A549 (cell line): ENCODE results near the gene PTGFRN. TPM values are rescaled to one million over a fixed set of nuclear protein-coding genes. Genes with fewer than 3 reads are reported as not detected.

Experiments used
- ATAC-seq, 2 experiments: fragments of 200-7000 bp in 1 of 2; fragments of >200 bp in 1 of 2; cut with Nextera tagmentation in 1 of 2; cut with Tn5 transposase in 1 of 2; 3 replicates each; pipeline versions ENCODE4 v1.8.0 to v1.9.1; 2018 to 2020; ENCODE audit warnings: mild to moderate bottlenecking in 1 of 2, moderate library complexity in 1 of 2
- CTCF ChIA-PET: fragments of 300-600 bp; sonication (Branson Sonifier 250); formaldehyde crosslinking; extraction: SDS; loops from one replicate; lab custom pipeline; 2021; ENCODE audit warnings: antibody characterized with exemption, inconsistent platforms; lab: Yijun Ruan, JAX
- POLR2A ChIA-PET: fragments of 350-600 bp; formaldehyde crosslinking; extraction: SDS; loops from one replicate; lab custom pipeline; 2021; ENCODE audit warnings: antibody characterized with exemption, inconsistent platforms; lab: Yijun Ruan, JAX
- DNase-seq, 2 experiments: peaks; one replicate each; pipeline versions ENCODE4 v3.0.0 to v3.0.0-alpha.2; 2011 to 2016; ENCODE audit warnings: low read depth in 1 of 2, low spot score in 1 of 2
- FAIRE-seq: peaks from 2 replicates; lab custom pipeline; 2011; peaks lifted over from hg19 to GRCh38; lab: Jason Lieb, UNC
- H3K27ac ChIP-seq, 2 experiments: fragments of >200 bp; sonication (Bioruptor Twin); formaldehyde crosslinking; 3 replicates each; pipeline ENCODE4 v1.5.1; 2016 to 2017
- H3K4me1 ChIP-seq: fragments of >200 bp; sonication (Bioruptor Twin); formaldehyde crosslinking; 3 replicates; pipeline ENCODE4 v1.6.1; 2016
- H3K4me2 ChIP-seq: fragments of >200 bp; sonication (Bioruptor Twin); formaldehyde crosslinking; 3 replicates; pipeline ENCODE4 v1.6.1; 2016
- H3K4me3 ChIP-seq: fragments of >200 bp; sonication (Bioruptor Twin); formaldehyde crosslinking; 3 replicates; pipeline ENCODE4 v1.5.1; 2016
- H3K9me3 ChIP-seq: fragments of >200 bp; sonication (Bioruptor Twin); formaldehyde crosslinking; 3 replicates; pipeline ENCODE4 v1.6.1; 2016
- CBX2 ChIP-seq: fragments of 200-600 bp; sonication (generic); IDR thresholded peaks from 2 replicates; pipeline ENCODE4 v1.6.1; 2016; ENCODE audit warnings: low read depth, mild to moderate bottlenecking, borderline replicate concordance
- CBX8 ChIP-seq: fragments of 200-600 bp; sonication (generic); IDR thresholded peaks from 2 replicates; pipeline ENCODE4 v1.6.1; 2016
- CHD2 ChIP-seq: fragments of 150-350 bp; IDR thresholded peaks from 2 replicates; pipeline ENCODE4 v1.6.1; 2014; ENCODE audit warnings: low read length; ENCODE audit not compliant: partially characterized antibody
- EHF ChIP-seq: fragments of 250-450 bp; sonication (Bioruptor Pico); IDR thresholded peaks from 2 replicates; pipeline ENCODE4 v1.5.0; 2020; ENCODE audit warnings: mild to moderate bottlenecking
- ESRRA ChIP-seq: fragments of 150-350 bp; IDR thresholded peaks from 2 replicates; pipeline ENCODE4 v1.6.1; 2014; ENCODE audit warnings: mild to moderate bottlenecking, low read length, borderline replicate concordance
- FOXS1 ChIP-seq: fragments of 250-450 bp; sonication (Bioruptor Pico); IDR thresholded peaks from 2 replicates; pipeline ENCODE4 v1.5.0; 2020; ENCODE audit warnings: mild to moderate bottlenecking, moderate library complexity
- HDAC2 ChIP-seq: fragments of 200-600 bp; sonication (generic); IDR thresholded peaks from 2 replicates; pipeline ENCODE4 v1.6.1; 2016
- HOXB13 ChIP-seq: fragments of 250-450 bp; sonication (Bioruptor Pico); IDR thresholded peaks from 2 replicates; pipeline ENCODE4 v1.5.0; 2020; ENCODE audit warnings: low read depth, mild to moderate bottlenecking, moderate library complexity
- JUNB ChIP-seq: fragments of >200 bp; sonication (Bioruptor Twin); formaldehyde crosslinking; IDR thresholded peaks from 2 replicates; pipeline ENCODE4 v1.6.1; 2016
- MYC ChIP-seq: IDR thresholded peaks from 2 replicates; pipeline ENCODE4 v1.6.1; 2012; ENCODE audit warnings: mild to moderate bottlenecking, inconsistent platforms, low read length, improper control_type of control experiment, borderline replicate concordance
- NPAS2 ChIP-seq: fragments of 250-450 bp; sonication (Bioruptor Pico); IDR thresholded peaks from 2 replicates; pipeline ENCODE4 v1.8.0; 2022; ENCODE audit warnings: mild to moderate bottlenecking, moderate library complexity, borderline replicate concordance
- NR3C1 ChIP-seq: fragments of >200 bp; sonication (Bioruptor Twin); formaldehyde crosslinking; IDR thresholded peaks from 3 replicates; pipeline ENCODE4 v1.6.1; 2017
- RAD21 ChIP-seq, 2 experiments: fragments of >200 bp in 1 of 2; sonication (Bioruptor Twin) in 1 of 2; formaldehyde crosslinking in 1 of 2; IDR thresholded peaks in 1 of 2; conservative IDR thresholded peaks in 1 of 2; 2 replicates in 1 of 2; 3 replicates in 1 of 2; pipeline ENCODE4 v1.6.1; 2012 to 2018; ENCODE audit warnings: inconsistent platforms in 1 of 2
- RARB ChIP-seq: fragments of 250-450 bp; sonication (Bioruptor Pico); IDR thresholded peaks from 2 replicates; pipeline ENCODE4 v1.8.0; 2021; ENCODE audit warnings: mild to moderate bottlenecking, moderate library complexity
- RCOR1 ChIP-seq: fragments of 150-350 bp; IDR thresholded peaks from 2 replicates; pipeline ENCODE4 v1.6.1; 2014; ENCODE audit warnings: antibody characterized with exemption, low read length, low read depth
- ZC3H11A ChIP-seq: fragments of 450-650 bp; IDR thresholded peaks from 2 replicates; pipeline ENCODE4 v1.6.1; 2014; ENCODE audit warnings: antibody characterized with exemption, mild to moderate bottlenecking
- ZFP36 ChIP-seq: fragments of 450-650 bp; IDR thresholded peaks from 2 replicates; pipeline ENCODE4 v1.6.1; 2014; ENCODE audit warnings: borderline replicate concordance; ENCODE audit not compliant: partially characterized antibody
- WGBS: methylation state at CpG from one replicate; pipeline ENCODE4 v1.1.6; 2017; ENCODE audit errors: missing lambda C conversion rate; 5-methylcytosine and 5-hydroxymethylcytosine counted together
- polyA plus RNA-seq, 4 experiments: library from polyadenylated mRNA; depleted of rRNA in 3 of 4; stranded (reverse); fragments of >200 nt; fragmentation: RNase III in 1 of 4; extraction: RNeasy Plus Mini Kit Qiagen cat#74134 plus additional on column Dnase treatment in 1 of 4; gene quantifications; 2 replicates in 3 of 4; 3 replicates in 1 of 4; pipeline ENCODE4 v1.2.3, GENCODE V29; 2011 to 2017
- TF ChIP-seq, protein P1 (sequence below): fragments of >200 bp; sonication (Bioruptor Twin); formaldehyde crosslinking; IDR thresholded peaks from 3 replicates; pipeline ENCODE4 v1.6.1; 2016
- TF ChIP-seq, protein P2 (sequence below): fragments of >200 bp; sonication (Bioruptor Twin); formaldehyde crosslinking; IDR thresholded peaks from 2 replicates; pipeline ENCODE4 v1.6.1; 2016
- TF ChIP-seq, protein P3 (sequence below): IDR thresholded peaks from 2 replicates; pipeline ENCODE4 v1.6.1; 2012
- TF ChIP-seq, protein P4 (sequence below): fragments of >200 bp; sonication (Bioruptor Twin); formaldehyde crosslinking; IDR thresholded peaks from 3 replicates; pipeline ENCODE4 v1.5.1; 2016
- TF ChIP-seq, protein P5 (sequence below): IDR thresholded peaks from 2 replicates; pipeline ENCODE4 v1.6.1; 2012
- TF ChIP-seq, protein P6 (sequence below): fragments of 200-600 bp; sonication (generic); IDR thresholded peaks from 2 replicates; pipeline ENCODE4 v1.6.1; 2016; ENCODE audit warnings: antibody characterized with exemption, mild to moderate bottlenecking, moderate library complexity
- TF ChIP-seq, protein P7 (sequence below): fragments of 250-450 bp; sonication (Bioruptor Pico); IDR thresholded peaks from 2 replicates; pipeline ENCODE4 v1.5.0; 2021; ENCODE audit warnings: mild to moderate bottlenecking, moderate library complexity, borderline replicate concordance

PTGFRN gene
- polyA plus RNA-seq, 2 of the 4 experiments (the other 2 are of a cell fraction), result 17.4 to 39.0 TPM

DNA sequence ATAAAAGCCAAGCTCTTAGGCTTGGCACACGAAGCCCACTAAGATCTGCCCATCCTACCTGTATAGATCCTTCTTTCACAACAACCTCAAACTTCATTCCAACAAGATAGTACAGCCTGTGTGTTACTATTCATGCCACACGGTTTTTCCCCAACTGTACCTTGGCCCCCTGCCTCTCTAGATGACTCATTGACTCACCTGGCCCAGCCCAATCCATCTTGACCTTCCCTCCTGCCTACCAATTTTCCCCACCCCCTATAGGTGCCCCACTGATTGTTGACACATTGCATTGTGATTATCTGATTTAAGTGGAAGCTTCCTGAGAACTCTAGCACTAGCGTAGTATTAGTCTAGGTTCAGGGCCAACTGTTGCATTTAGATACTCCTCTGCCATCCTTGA is 89.9 kb downstream of the PTGFRN start (continued):
- TF ChIP-seq ESRRA, result no peak

DNA sequence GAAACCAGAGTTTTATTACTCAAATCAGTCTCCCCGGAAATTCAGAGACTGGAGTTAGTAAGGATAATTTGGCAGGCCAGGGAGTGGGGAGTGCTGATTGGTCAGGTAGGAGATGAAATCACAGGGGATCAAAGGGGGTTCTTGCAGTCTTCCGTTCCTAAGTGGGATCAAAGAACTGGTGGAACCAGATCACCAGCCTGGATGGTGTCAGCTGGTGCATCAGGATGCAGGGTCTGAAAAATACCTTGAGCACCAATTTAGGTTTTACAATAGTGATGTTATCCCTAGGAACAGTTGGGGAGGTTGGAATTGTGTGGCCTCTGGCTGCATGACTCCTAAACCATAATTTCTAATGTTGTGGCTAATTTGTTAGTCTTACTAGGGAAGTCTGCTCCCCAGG is 90.4 kb downstream of the PTGFRN start:
- no peak for ATAC-seq
- FAIRE-seq, result no peak
- DNase-seq, result no peak
- Histone ChIP-seq H3K4me2 (no peak overlapping the region), H3K4me3 (no peak overlapping the region), H3K9me3 (no peaks in the 10 kb centered on the region), H3K27ac (no peak overlapping the region), H3K4me1 (peaks cover 26% of the 10 kb centered on the region)
- TF ChIP-seq, protein P1, sequence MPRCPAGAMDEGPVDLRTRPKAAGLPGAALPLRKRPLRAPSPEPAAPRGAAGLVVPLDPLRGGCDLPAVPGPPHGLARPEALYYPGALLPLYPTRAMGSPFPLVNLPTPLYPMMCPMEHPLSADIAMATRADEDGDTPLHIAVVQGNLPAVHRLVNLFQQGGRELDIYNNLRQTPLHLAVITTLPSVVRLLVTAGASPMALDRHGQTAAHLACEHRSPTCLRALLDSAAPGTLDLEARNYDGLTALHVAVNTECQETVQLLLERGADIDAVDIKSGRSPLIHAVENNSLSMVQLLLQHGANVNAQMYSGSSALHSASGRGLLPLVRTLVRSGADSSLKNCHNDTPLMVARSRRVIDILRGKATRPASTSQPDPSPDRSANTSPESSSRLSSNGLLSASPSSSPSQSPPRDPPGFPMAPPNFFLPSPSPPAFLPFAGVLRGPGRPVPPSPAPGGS, result no peak
- no peak for TF ChIP-seq CBX8
- no peak for TF ChIP-seq RCOR1
- TF ChIP-seq HOXB13 (CRISPR knock-in tag), result no peak
- TF ChIP-seq, protein P2, sequence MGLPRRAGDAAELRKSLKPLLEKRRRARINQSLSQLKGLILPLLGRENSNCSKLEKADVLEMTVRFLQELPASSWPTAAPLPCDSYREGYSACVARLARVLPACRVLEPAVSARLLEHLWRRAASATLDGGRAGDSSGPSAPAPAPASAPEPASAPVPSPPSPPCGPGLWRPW, result no peak
- no peak for TF ChIP-seq NR3C1
- TF ChIP-seq, protein P3, sequence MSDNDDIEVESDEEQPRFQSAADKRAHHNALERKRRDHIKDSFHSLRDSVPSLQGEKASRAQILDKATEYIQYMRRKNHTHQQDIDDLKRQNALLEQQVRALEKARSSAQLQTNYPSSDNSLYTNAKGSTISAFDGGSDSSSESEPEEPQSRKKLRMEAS, result no peak
- no peak for TF ChIP-seq MYC
- TF ChIP-seq ZFP36, result no peak
- no peak for TF ChIP-seq JUNB
- TF ChIP-seq, protein P4, sequence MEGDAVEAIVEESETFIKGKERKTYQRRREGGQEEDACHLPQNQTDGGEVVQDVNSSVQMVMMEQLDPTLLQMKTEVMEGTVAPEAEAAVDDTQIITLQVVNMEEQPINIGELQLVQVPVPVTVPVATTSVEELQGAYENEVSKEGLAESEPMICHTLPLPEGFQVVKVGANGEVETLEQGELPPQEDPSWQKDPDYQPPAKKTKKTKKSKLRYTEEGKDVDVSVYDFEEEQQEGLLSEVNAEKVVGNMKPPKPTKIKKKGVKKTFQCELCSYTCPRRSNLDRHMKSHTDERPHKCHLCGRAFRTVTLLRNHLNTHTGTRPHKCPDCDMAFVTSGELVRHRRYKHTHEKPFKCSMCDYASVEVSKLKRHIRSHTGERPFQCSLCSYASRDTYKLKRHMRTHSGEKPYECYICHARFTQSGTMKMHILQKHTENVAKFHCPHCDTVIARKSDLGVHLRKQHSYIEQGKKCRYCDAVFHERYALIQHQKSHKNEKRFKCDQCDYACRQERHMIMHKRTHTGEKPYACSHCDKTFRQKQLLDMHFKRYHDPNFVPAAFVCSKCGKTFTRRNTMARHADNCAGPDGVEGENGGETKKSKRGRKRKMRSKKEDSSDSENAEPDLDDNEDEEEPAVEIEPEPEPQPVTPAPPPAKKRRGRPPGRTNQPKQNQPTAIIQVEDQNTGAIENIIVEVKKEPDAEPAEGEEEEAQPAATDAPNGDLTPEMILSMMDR, result no peak
- no peak for TF ChIP-seq EHF (CRISPR knock-in tag)
- ChIA-PET POLR2A (no interaction called here), CTCF (interaction anchor here (0.6 kb wide), 1 partner anchor 124 kb away, joined by 3 read pairs; no protein-coding TSS in a partner anchor)
- WGBS, result 100% methylated on average over 2 of the region's 2 CpGs

DNA sequence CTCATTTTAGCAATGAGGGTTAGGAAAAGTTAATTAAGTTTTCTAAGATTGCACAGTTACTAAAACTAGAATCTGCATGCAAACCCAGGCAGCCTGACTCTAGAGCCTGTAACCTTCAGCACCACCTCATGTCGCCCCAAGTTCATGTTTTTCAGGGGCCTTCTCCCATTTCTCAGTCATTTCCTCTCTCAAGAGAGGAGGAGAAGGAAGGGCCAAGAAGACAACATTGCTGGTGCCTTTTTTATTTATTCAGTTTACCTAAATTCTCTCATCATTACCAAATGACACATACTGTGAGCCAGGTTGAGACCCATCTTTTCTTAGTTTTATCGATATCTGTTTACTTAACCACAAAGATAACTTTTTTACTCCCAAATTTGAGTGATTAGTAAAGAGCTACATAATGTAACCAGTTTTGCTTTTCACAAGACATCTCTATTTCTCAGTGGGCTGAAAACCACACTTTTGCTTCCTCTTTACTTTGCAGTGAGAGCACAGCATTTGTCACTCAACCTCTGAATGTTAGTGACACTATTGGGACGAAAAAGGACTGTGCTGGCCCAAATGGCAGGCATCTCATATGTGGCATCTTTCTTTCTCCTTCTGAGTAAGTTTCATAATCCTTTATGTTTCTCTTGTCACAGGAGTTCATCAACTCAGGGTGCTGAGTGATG is 91.7 kb downstream of the PTGFRN start, which contains the start of gene CD101:
Gene CD101 (plus strand): TSS at position 507 of the 674 bp plus-strand sequence. CDS start 58 bp downstream, at position 565.
- H3K4me1 ChIP-seq, result peaks cover 26% of the 10 kb centered on the region
- H3K9me3 ChIP-seq, result no peaks in the 10 kb centered on the region
- WGBS, result 97% methylated on average over 3 of the region's 3 CpGs
- H3K27ac ChIP-seq, result no peak within 1 kb of the TSS
- H3K4me2 ChIP-seq, result no peak within 1 kb of the TSS
- DNase-seq, result no peak
- ChIA-PET CTCF (no interaction called here), POLR2A (no interaction called here)
- no peak within 1 kb of the TSS for H3K4me3 ChIP-seq
- no peak for FAIRE-seq
- no peak for ATAC-seq
- no peak for TF ChIP-seq NPAS2
- no peak for TF ChIP-seq RAD21 (conservative IDR thresholded peaks at IDR 0.05 in 1 of 2, IDR thresholded peaks at IDR 0.05 in 1 of 2)
- TF ChIP-seq RARB (CRISPR knock-in tag), result no peak
- TF ChIP-seq, protein P5, sequence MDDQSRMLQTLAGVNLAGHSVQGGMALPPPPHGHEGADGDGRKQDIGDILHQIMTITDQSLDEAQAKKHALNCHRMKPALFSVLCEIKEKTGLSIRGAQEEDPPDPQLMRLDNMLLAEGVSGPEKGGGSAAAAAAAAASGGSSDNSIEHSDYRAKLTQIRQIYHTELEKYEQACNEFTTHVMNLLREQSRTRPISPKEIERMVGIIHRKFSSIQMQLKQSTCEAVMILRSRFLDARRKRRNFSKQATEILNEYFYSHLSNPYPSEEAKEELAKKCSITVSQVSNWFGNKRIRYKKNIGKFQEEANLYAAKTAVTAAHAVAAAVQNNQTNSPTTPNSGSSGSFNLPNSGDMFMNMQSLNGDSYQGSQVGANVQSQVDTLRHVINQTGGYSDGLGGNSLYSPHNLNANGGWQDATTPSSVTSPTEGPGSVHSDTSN, result no peak
- TF ChIP-seq, protein P6, sequence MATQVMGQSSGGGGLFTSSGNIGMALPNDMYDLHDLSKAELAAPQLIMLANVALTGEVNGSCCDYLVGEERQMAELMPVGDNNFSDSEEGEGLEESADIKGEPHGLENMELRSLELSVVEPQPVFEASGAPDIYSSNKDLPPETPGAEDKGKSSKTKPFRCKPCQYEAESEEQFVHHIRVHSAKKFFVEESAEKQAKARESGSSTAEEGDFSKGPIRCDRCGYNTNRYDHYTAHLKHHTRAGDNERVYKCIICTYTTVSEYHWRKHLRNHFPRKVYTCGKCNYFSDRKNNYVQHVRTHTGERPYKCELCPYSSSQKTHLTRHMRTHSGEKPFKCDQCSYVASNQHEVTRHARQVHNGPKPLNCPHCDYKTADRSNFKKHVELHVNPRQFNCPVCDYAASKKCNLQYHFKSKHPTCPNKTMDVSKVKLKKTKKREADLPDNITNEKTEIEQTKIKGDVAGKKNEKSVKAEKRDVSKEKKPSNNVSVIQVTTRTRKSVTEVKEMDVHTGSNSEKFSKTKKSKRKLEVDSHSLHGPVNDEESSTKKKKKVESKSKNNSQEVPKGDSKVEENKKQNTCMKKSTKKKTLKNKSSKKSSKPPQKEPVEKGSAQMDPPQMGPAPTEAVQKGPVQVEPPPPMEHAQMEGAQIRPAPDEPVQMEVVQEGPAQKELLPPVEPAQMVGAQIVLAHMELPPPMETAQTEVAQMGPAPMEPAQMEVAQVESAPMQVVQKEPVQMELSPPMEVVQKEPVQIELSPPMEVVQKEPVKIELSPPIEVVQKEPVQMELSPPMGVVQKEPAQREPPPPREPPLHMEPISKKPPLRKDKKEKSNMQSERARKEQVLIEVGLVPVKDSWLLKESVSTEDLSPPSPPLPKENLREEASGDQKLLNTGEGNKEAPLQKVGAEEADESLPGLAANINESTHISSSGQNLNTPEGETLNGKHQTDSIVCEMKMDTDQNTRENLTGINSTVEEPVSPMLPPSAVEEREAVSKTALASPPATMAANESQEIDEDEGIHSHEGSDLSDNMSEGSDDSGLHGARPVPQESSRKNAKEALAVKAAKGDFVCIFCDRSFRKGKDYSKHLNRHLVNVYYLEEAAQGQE, result no peak
- no peak for TF ChIP-seq NR3C1
- no peak for TF ChIP-seq ZC3H11A
- TF ChIP-seq FOXS1 (CRISPR knock-in tag), result no peak
- TF ChIP-seq CBX2, result no peak
- TF ChIP-seq CHD2, result no peak
- TF ChIP-seq, protein P7, sequence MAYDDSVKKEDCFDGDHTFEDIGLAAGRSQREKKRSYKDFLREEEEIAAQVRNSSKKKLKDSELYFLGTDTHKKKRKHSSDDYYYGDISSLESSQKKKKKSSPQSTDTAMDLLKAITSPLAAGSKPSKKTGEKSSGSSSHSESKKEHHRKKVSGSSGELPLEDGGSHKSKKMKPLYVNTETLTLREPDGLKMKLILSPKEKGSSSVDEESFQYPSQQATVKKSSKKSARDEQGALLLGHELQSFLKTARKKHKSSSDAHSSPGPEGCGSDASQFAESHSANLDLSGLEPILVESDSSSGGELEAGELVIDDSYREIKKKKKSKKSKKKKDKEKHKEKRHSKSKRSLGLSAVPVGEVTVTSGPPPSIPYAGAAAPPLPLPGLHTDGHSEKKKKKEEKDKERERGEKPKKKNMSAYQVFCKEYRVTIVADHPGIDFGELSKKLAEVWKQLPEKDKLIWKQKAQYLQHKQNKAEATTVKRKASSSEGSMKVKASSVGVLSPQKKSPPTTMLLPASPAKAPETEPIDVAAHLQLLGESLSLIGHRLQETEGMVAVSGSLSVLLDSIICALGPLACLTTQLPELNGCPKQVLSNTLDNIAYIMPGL (CRISPR knock-in tag), result no peak
- TF ChIP-seq HDAC2, result no peak
